A673 (cell line): ENCODE measurements around the gene ALG8. TPM values are rescaled to one million over a fixed set of nuclear protein-coding genes. Genes with fewer than 3 reads are reported as not detected.

Source experiments
- BruUV-seq: library from RNA; stranded (reverse); fragments of 400-500 nt; replicated peaks from 2 replicates; lab custom pipeline; 2021; lab: Mats Ljungman, UMichigan
- CTCF ChIA-PET: fragments of 300-600 bp; sonication (Branson Sonifier 250); formaldehyde crosslinking; loops from one replicate; lab custom pipeline; 2022; ENCODE audit warnings: antibody characterized with exemption; lab: Charles Lee
- POLR2A ChIA-PET: fragments of 300-600 bp; sonication (Branson Sonifier 250); formaldehyde crosslinking; loops from one replicate; lab custom pipeline; 2022; ENCODE audit warnings: antibody characterized with exemption; ENCODE audit not compliant: low non-redundant PET; lab: Charles Lee
- DNase-seq: peaks from one replicate; pipeline ENCODE4 v3.0.0-alpha.2; 2015; ENCODE audit warnings: low spot score
- H3K27ac ChIP-seq: fragments of 200-600 bp; sonication (generic); 2 replicates; pipeline ENCODE4 v1.5.1; 2016; ENCODE audit warnings: mixed run types, low read depth, mild to moderate bottlenecking, mixed read lengths, antibody characterized with exemption, low read length; ENCODE audit not compliant: poor library complexity, severe bottlenecking
- H3K27me3 ChIP-seq: fragments of 200-600 bp; sonication (generic); replicated peaks from 2 replicates; pipeline ENCODE4 v1.6.1; 2017; ENCODE audit warnings: mixed run types, low read depth, mild to moderate bottlenecking, mixed read lengths, antibody characterized with exemption, low read length; ENCODE audit not compliant: insufficient read depth, poor library complexity
- H3K36me3 ChIP-seq: fragments of 200-600 bp; sonication (generic); 2 replicates; pipeline ENCODE4 v1.6.1; 2016; ENCODE audit warnings: mixed run types, mild to moderate bottlenecking, mixed read lengths, antibody characterized with exemption, low read length; ENCODE audit not compliant: insufficient read depth, poor library complexity, severe bottlenecking
- H3K4me1 ChIP-seq: fragments of 200-600 bp; sonication (generic); 2 replicates; pipeline ENCODE4 v1.6.1; 2017; ENCODE audit warnings: mixed run types, mild to moderate bottlenecking, mixed read lengths, antibody characterized with exemption, low read length; ENCODE audit not compliant: insufficient read depth, poor library complexity, severe bottlenecking
- H3K4me3 ChIP-seq: fragments of 200-600 bp; sonication (generic); 2 replicates; pipeline ENCODE4 v1.5.1; 2016; ENCODE audit warnings: low read depth, mixed run types, mild to moderate bottlenecking, mixed read lengths, low read length; ENCODE audit not compliant: poor library complexity, severe bottlenecking
- H3K9me3 ChIP-seq: fragments of 200-600 bp; sonication (generic); 2 replicates; pipeline ENCODE4 v1.6.1; 2016; ENCODE audit warnings: mixed run types, low read depth, mild to moderate bottlenecking, mixed read lengths, antibody characterized with exemption, low read length; ENCODE audit not compliant: poor library complexity, severe bottlenecking
- EZH2 ChIP-seq: fragments of 200-600 bp; sonication (generic); IDR thresholded peaks from 2 replicates; pipeline ENCODE4 v1.6.1; 2017; ENCODE audit warnings: borderline replicate concordance, low read depth, mild to moderate bottlenecking, mixed read lengths, antibody characterized with exemption, low read length; ENCODE audit not compliant: poor library complexity, severe bottlenecking
- intact Hi-C: fragments of 100-400 bp; cut with micrococcal nuclease; formaldehyde crosslinking; loops from one replicate; pipeline ENCODE4 v1.10.0; 2022; ENCODE audit not compliant: unreplicated experiment
- total RNA-seq: library from RNA; stranded (reverse); gene quantifications from 2 replicates; pipeline ENCODE4 v1.2.3, GENCODE V29; 2021
- TF ChIP-seq, protein P1 (sequence below): fragments of 300-800, 200-600 bp; sonication (generic); conservative IDR thresholded peaks from 2 replicates; pipeline ENCODE4 v1.5.1; 2017; ENCODE audit warnings: low read depth, mild to moderate bottlenecking, antibody characterized with exemption, low read length, moderate library complexity, mixed read lengths

Gene ALG8
- total RNA-seq, 1 experiment from 2014 or later: 131 TPM

DNA sequence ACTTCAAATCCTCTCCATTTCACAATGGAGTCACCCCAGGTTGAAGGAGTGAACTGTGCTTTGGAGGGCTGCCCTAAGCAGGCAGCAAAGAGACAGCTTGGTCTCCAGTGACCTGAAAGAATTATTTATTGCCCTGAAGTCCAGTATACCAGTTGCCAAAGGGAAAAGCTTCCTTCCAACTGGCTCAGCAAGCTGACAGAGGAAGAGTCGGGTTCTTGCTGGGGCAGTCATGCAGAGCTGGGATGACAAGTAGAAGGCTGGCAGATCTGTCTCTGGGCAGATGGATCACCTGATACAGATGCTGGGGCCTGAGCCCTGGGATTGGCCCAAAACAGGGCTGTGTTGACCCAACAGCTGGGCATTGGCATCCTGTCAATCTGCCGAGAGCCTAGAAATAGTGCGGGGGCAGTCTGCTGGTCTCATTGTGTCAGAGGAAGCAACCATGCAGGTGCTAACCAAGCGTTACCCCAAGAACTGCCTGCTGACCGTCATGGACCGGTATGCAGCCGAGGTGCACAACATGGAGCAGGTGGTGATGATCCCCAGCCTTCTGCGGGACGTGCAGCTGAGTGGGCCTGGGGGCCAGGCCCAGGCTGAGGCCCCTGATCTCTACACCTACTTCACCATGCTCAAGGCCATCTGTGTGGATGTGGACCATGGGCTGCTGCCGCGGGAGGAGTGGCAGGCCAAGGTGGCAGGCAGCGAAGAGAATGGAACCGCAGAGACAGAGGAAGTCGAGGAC lies 75.8 kb downstream of the ALG8 start, which contains the start of gene THRSP:
Gene THRSP, plus strand, starts transcription at position 422 of the 742 bp plus-strand sequence. Its CDS starts 21 bp downstream, at position 443.
- H3K27me3 ChIP-seq: no peaks in the 10 kb centered on the region

DNA sequence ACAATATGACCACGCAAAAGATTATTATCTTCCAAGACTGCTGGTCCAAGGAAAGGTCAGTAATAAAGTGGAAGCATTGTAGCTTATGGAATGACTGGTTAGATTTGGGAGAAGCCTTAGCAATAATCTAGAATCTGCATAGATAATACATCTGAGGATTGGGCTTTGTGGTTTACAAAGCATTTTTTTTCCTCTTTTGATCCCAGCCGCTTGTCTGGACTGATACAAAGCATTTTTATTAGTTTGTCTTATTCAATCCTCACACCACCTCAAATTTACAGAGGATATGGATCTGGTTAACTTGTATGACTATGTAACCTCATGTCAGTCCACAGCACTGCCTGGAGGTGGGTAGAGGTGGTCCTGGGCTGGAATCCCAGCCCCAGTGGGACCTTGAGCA lies 76.8 kb downstream of the ALG8 start:
- TF ChIP-seq, protein P1, sequence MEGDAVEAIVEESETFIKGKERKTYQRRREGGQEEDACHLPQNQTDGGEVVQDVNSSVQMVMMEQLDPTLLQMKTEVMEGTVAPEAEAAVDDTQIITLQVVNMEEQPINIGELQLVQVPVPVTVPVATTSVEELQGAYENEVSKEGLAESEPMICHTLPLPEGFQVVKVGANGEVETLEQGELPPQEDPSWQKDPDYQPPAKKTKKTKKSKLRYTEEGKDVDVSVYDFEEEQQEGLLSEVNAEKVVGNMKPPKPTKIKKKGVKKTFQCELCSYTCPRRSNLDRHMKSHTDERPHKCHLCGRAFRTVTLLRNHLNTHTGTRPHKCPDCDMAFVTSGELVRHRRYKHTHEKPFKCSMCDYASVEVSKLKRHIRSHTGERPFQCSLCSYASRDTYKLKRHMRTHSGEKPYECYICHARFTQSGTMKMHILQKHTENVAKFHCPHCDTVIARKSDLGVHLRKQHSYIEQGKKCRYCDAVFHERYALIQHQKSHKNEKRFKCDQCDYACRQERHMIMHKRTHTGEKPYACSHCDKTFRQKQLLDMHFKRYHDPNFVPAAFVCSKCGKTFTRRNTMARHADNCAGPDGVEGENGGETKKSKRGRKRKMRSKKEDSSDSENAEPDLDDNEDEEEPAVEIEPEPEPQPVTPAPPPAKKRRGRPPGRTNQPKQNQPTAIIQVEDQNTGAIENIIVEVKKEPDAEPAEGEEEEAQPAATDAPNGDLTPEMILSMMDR: no peak
- no peak for TF ChIP-seq EZH2
- no peaks in the 10 kb centered on the region for H3K4me1 ChIP-seq
- no peak for DNase-seq
- H3K36me3 ChIP-seq: peaks cover 4% of the 10 kb centered on the region
- ChIA-PET POLR2A (no interaction called here), CTCF (no interaction called here)
- no peaks in the 10 kb centered on the region for H3K9me3 ChIP-seq
- no peaks in the 10 kb centered on the region for H3K27me3 ChIP-seq
- intact Hi-C loops: no loop called here
- BruUV-seq: no TSS peak
- H3K4me3 ChIP-seq: no peak overlapping the region
- H3K27ac ChIP-seq: no peak overlapping the region

More for the DNA sequence above, 75.8 kb downstream of the ALG8 start, which contains the start of gene THRSP:
- ChIA-PET POLR2A (no interaction called here), CTCF (no interaction called here)
- intact Hi-C loops: no loop called here
- no peak within 1 kb of the TSS for H3K27ac ChIP-seq
- H3K4me1 ChIP-seq: no peaks in the 10 kb centered on the region
- BruUV-seq: no TSS peak
- no peak for DNase-seq
- peaks cover 10% of the 10 kb centered on the region for H3K36me3 ChIP-seq
- TF ChIP-seq, protein P1: no peak
- TF ChIP-seq EZH2: no peak
- no peak within 1 kb of the TSS for H3K4me3 ChIP-seq
- no peaks in the 10 kb centered on the region for H3K9me3 ChIP-seq

GRCh38 chr11:78061921-78062311 lies 77.5 kb downstream of the ALG8 start:
- Histone ChIP-seq H3K9me3 (no peaks in the 10 kb centered on the region), H3K36me3 (no peaks in the 10 kb centered on the region), H3K4me1 (no peaks in the 10 kb centered on the region), H3K4me3 (no peak overlapping the region), H3K27ac (no peak overlapping the region), H3K27me3 (no peaks in the 10 kb centered on the region)
- CTCF ChIA-PET: no interaction called here
- BruUV-seq: no TSS peak
- DNase-seq: no peak
- intact Hi-C loops: no loop called here
- POLR2A ChIA-PET: no interaction called here
- TF ChIP-seq EZH2: no peak
- TF ChIP-seq, protein P1: no peak
